ENCODE measurements around the gene SLC19A1. TPM values are rescaled to one million over a fixed set of nuclear protein-coding genes. Genes with fewer than 3 reads are reported as not detected.

The SLC19A1 gene
- total RNA-seq, 4 donors from 2014 or later = 3.3 to 27.9 (median 11.4) TPM

- WGBS, 2 donors = 98 to 100% methylated on average over 2 of the region's 2 CpGs
- TF ChIP-seq EP300 (IDR thresholded peaks at IDR 0.05) (no peak), POLR2A (IDR thresholded peaks at IDR 0.05) (no peak), CTCF (IDR thresholded peaks at IDR 0.05) (no peak)
- H3K4me1 ChIP-seq = no peaks in the 10 kb centered on the region
- H3K27me3 ChIP-seq = no peaks in the 10 kb centered on the region
- H3K27ac ChIP-seq = no peak overlapping the region
- peaks cover 0 to 47% (median 18%) of the 10 kb centered on the region in 4 donors for H3K9me3 ChIP-seq
- H3K36me3 ChIP-seq = peaks cover 0 to 78% (median 0%) of the 10 kb centered on the region in 3 donors
- H3K4me3 ChIP-seq = no peak overlapping the region
- DNase-seq (ENCODE audit: low spot score in 2 of 2) = no peak
Observed at GRCh38 chr21:45521241-45521640, 21.0 kb downstream of the SLC19A1 start.

GRCh38 chr21:45519182-45519581 lies 23.1 kb downstream of the SLC19A1 start:
- Histone ChIP-seq H3K36me3 (peaks cover 0 to 83% (median 0%) of the 10 kb centered on the region in 3 donors), H3K4me3 (no peak overlapping the region), H3K4me1 (no peaks in the 10 kb centered on the region), H3K9me3 (peaks cover 0 to 47% (median 18%) of the 10 kb centered on the region in 4 donors), H3K27me3 (no peaks in the 10 kb centered on the region), H3K27ac (no peak overlapping the region)
- DNase-seq (ENCODE audit: low spot score in 2 of 2) = no peak
- whole genome bisulfite sequencing, 2 donors = 94 to 96% methylated on average over 4 of the region's 4 CpGs
- TF ChIP-seq EP300 (IDR thresholded peaks at IDR 0.05) (no peak), CTCF (IDR thresholded peaks at IDR 0.05) (no peak), POLR2A (IDR thresholded peaks at IDR 0.05) (no peak)

DNA sequence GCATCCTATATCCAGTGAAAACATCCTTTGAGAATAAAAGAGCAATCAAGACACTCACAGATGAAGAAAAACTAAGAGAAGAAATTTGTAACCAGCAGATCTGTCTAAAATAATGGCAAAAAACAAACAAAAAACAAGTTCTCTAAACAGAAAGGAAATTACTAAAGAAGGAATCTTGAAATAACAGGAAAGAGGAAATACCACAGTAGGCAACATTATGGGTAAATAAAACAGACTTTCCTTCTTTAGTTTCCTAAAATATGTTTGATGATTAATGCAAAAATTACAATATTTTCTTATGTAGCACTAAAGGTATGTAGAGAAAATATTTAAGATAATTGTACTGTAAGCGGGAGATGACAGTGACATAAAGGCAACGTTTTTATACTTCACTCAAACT lies 23.5 kb downstream of the SLC19A1 start:
- Histone ChIP-seq H3K4me3 (no peak overlapping the region), H3K27ac (no peak overlapping the region), H3K36me3 (peaks cover 0 to 86% (median 0%) of the 10 kb centered on the region in 3 donors), H3K9me3 (peaks cover 0 to 47% (median 18%) of the 10 kb centered on the region in 4 donors), H3K27me3 (no peaks in the 10 kb centered on the region), H3K4me1 (no peaks in the 10 kb centered on the region)
- TF ChIP-seq POLR2A (IDR thresholded peaks at IDR 0.05) (no peak), CTCF (IDR thresholded peaks at IDR 0.05) (no peak), EP300 (IDR thresholded peaks at IDR 0.05) (no peak)
- 88 to 92% methylated on average over 2 of the region's 2 CpGs for WGBS, 2 donors
- no peak for DNase-seq (ENCODE audit: low spot score in 2 of 2)

DNA sequence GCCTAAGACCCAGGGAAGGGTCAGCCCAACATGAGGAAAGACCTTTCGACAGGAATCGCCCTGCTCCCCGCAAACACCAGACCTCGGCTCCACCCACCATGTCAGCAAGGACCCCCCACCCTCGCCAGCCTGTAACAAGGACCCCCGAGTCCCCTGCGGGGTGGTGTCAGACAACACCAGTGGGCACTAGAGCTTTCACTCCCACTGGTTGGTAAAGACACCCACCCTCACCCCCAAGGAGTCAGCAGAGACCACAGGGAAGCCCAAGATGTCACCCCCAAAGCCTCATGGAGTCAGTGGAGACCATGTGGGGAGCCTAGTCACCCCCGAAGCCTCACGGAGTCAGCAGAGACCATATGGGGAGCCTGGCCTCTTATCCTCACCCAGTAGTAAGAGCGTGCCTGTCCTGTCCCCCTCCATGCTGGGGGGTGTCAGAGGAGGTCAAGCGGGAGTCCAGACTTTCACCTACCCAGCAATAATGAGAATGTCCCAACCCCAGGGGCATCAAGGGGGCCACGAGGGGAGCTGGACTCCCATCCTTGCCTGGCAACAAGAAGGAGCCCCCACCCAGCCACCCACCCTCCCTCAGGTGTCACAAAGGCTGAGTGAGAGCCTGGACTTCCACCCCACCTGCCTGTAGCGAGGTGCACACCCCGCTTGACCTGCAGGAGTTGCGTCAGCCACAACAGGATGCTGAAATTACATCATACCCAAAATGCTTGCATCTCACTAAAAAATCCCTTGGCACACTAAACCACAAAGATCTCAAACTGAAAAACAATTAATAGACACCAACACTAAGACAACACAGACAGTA lies 24.8 kb downstream of the SLC19A1 start:
- no peaks in the 10 kb centered on the region for H3K27me3 ChIP-seq
- peaks cover 0 to 47% (median 18%) of the 10 kb centered on the region in 4 donors for H3K9me3 ChIP-seq
- peaks cover 0 to 86% (median 0%) of the 10 kb centered on the region in 3 donors for H3K36me3 ChIP-seq
- H3K27ac ChIP-seq = no peak overlapping the region
- TF ChIP-seq POLR2A (IDR thresholded peaks at IDR 0.05) (no peak), EP300 (IDR thresholded peaks at IDR 0.05) (no peak), CTCF (IDR thresholded peaks at IDR 0.05) (no peak)
- H3K4me1 ChIP-seq = no peaks in the 10 kb centered on the region
- DNase-seq (ENCODE audit: low spot score in 2 of 2) = no peak
- WGBS, 2 donors = 91% methylated on average over 13 to 14 of the region's 15 CpGs
- H3K4me3 ChIP-seq = no peak overlapping the region

DNA sequence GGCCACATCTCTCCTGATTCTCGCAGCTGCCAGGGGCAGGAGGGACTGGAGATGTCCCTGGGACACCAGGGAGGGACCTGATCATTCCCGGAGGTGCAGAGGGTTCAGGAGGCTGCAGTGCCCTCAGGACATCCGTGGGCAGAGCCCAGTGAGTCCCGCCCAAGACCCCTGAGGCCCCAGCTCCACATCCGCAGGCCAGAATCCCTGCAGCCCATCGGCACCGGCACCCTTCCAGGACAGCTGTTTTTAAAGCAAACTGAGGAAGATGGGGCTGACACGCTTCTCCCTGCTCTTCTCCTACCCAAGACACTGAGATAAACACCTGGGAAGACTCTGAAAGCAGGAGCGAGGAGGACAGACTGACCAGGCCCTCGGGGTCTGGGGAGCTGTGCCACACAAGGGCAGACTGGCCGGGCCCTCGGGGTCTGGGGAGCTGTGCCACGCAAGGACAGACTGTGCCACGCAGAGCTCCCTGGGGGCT lies 25.5 kb downstream of the SLC19A1 start:
- Histone ChIP-seq H3K4me1 (no peaks in the 10 kb centered on the region), H3K9me3 (peaks cover 0 to 40% (median 16%) of the 10 kb centered on the region in 4 donors), H3K36me3 (peaks cover 0 to 86% (median 3%) of the 10 kb centered on the region in 3 donors), H3K27me3 (no peaks in the 10 kb centered on the region), H3K27ac (no peak overlapping the region), H3K4me3 (no peak overlapping the region)
- WGBS, 2 donors = 86 to 89% methylated on average over 8 to 11 of the region's 14 CpGs
- no peak for DNase-seq (ENCODE audit: low spot score in 2 of 2)
- TF ChIP-seq CTCF (IDR thresholded peaks at IDR 0.05) = no peak
- no peak for TF ChIP-seq POLR2A (IDR thresholded peaks at IDR 0.05)
- TF ChIP-seq EP300 (IDR thresholded peaks at IDR 0.05) = no peak

Measured in tibial nerve (tissue), 4 donors.